ENCODE results near the gene KBTBD13. TPM values are rescaled to one million over a fixed set of nuclear protein-coding genes. Genes with fewer than 3 reads are reported as not detected.
"Not testable (repeated sequence)": the region's sequence is repeated elsewhere in the genome, so short reads cannot be mapped to it uniquely, and the experiment has no call there.

Gene KBTBD13
- polyA plus RNA-seq (ENCODE audit: insufficient read length in 10 of 10), result 1 to 10 TPM in 8 of 10 donors, under 1 TPM in 2; 0.62 to 2.6 (median 1.5) TPM
- long read RNA-seq, donor 1, partial matches to known transcripts, result 0 of 3 reads
- long read RNA-seq, donor 1, other reads (novel, unspliced or antisense), result 0 of 3 reads
- long read RNA-seq, donor 2, partial matches to known transcripts, result 0 of 1 reads
- long read RNA-seq, donor 2, other reads (novel, unspliced or antisense), result 0 of 1 reads
- long read RNA-seq, donor 3, result 0 reads
- long read RNA-seq, donor 4, partial matches to known transcripts, result 0 of 2 reads
- long read RNA-seq, donor 4, other reads (novel, unspliced or antisense), result 0 of 2 reads
- long read RNA-seq, donor 5, partial matches to known transcripts, result 0 of 1 reads
- long read RNA-seq, donor 5, other reads (novel, unspliced or antisense), result 0 of 1 reads
- long read RNA-seq, donor 6, partial matches to known transcripts, result 0 of 3 reads
- long read RNA-seq, donor 6, other reads (novel, unspliced or antisense), result 0 of 3 reads
- long read RNA-seq, donor 7, result 0 reads
- long read RNA-seq, donor 8, partial matches to known transcripts, result 0 of 1 reads
- long read RNA-seq, donor 8, other reads (novel, unspliced or antisense), result 0 of 1 reads
- long read RNA-seq, donor 9, result 0 reads

- DNase-seq, result no peak
Observed at GRCh38 chr15:65076486-65077290, at the start of gene KBTBD13. Gene KBTBD13, plus strand, starts transcription at chr15:65076746. Its CDS starts 70 bp downstream, at chr15:65076816.

GRCh38 chr15:65026756-65027155 lies 49.8 kb upstream of the KBTBD13 start:
- DNase-seq, result no peak

GRCh38 chr15:65027593-65027992 lies 49.0 kb upstream of the KBTBD13 start:
- no peak for DNase-seq

- no peak for DNase-seq
Observed at GRCh38 chr15:65028338-65028737, 48.2 kb upstream of the KBTBD13 start.

- DNase-seq, result peak; percentile 81 to 94 (median 87)
Observed at GRCh38 chr15:65028921-65029735, 47.4 kb upstream of the KBTBD13 start, which contains the start of gene MTFMT. Gene MTFMT, minus strand, starts transcription at chr15:65029639. Its CDS starts 26 bp downstream, at chr15:65029613.

GRCh38 chr15:65029736-65030208 lies 46.8 kb upstream of the KBTBD13 start:
- no peak for DNase-seq

- peak in 1 of 3 donors; percentile 52 for DNase-seq
Observed at GRCh38 chr15:65032801-65033537, 43.6 kb upstream of the KBTBD13 start.

GRCh38 chr15:65033659-65034269 lies 42.8 kb upstream of the KBTBD13 start:
- DNase-seq, result peak; percentile 31 to 68 (median 32)

- no peak for DNase-seq
Observed at GRCh38 chr15:65034719-65035118, 41.8 kb upstream of the KBTBD13 start.

GRCh38 chr15:65037309-65037708 lies 39.2 kb upstream of the KBTBD13 start:
- DNase-seq, result no peak

- DNase-seq, result no peak
Observed at GRCh38 chr15:65038428-65038827, 38.1 kb upstream of the KBTBD13 start.

- DNase-seq, result no peak
Observed at GRCh38 chr15:65038836-65039235, 37.7 kb upstream of the KBTBD13 start.

- no peak for DNase-seq
Observed at GRCh38 chr15:65040461-65040860, 36.1 kb upstream of the KBTBD13 start.

- no peak for DNase-seq
Observed at GRCh38 chr15:65041787-65042186, 34.8 kb upstream of the KBTBD13 start.

- DNase-seq, result no peak
Observed at GRCh38 chr15:65042776-65043327, 33.7 kb upstream of the KBTBD13 start.

GRCh38 chr15:65044218-65044617 lies 32.3 kb upstream of the KBTBD13 start:
- DNase-seq, result not testable (repeated sequence)

GRCh38 chr15:65044724-65045481 lies 31.6 kb upstream of the KBTBD13 start, which contains the start of gene SLC51B:
Gene SLC51B, plus strand, starts transcription at chr15:65045387. Its CDS starts 4,618 bp downstream, at chr15:65050005.
- peak in 2 of 3 donors; percentile 49 to 61 for DNase-seq

GRCh38 chr15:65048241-65048640 lies 28.3 kb upstream of the KBTBD13 start:
- no peak for DNase-seq

GRCh38 chr15:65049418-65049840 lies 27.1 kb upstream of the KBTBD13 start:
- peak; percentile 86 to 93 (median 88) for DNase-seq
